ENCODE measurements around the gene CTAGE1.

DNA sequence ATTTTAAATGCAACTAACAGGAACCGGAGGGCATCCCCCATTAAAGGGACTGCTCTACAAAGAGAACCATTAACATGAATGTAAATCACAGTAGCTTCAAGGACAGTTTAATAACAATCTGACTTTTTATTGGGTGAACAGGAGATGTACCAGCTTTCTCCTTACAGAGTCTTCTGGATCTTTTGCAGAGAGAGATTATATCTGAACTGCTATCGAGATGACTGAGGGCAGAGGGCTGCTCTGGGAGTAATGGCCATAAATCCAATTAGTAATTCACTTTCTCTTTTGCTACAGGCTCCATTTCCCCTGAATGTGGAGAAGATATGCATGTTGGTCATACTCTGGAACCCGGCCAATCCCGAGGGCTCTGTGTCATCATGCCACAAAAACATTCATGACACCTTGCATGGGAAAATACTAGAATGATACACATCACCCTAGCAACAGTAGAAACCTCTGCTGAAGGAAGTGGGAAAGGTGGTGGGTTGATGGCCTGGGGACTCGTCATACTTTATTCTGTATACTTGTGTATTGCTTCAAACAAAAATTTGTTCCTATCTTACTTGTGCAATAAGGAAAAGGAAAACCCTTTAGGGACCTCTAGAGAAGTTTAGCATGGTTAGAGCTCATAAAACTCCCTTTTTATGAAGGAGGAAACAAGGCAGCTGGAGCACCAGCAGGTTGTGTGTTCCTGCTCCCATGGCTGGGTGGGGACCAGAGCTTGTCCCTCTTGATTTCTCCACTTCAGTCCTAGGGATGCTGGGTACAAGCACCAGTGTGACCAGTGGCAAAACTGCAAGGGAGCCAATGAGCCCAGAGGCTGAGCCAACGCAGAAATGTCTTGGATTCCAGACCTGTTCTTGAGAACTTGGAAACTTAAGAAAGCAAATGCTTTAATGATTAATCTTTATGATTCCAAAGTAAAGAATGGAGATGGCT, 26.0 kb downstream of the CTAGE1 start:
- TF ChIP-seq, protein P1, sequence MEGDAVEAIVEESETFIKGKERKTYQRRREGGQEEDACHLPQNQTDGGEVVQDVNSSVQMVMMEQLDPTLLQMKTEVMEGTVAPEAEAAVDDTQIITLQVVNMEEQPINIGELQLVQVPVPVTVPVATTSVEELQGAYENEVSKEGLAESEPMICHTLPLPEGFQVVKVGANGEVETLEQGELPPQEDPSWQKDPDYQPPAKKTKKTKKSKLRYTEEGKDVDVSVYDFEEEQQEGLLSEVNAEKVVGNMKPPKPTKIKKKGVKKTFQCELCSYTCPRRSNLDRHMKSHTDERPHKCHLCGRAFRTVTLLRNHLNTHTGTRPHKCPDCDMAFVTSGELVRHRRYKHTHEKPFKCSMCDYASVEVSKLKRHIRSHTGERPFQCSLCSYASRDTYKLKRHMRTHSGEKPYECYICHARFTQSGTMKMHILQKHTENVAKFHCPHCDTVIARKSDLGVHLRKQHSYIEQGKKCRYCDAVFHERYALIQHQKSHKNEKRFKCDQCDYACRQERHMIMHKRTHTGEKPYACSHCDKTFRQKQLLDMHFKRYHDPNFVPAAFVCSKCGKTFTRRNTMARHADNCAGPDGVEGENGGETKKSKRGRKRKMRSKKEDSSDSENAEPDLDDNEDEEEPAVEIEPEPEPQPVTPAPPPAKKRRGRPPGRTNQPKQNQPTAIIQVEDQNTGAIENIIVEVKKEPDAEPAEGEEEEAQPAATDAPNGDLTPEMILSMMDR (IDR thresholded peaks at IDR 0.05 in 2 of 3, conservative IDR thresholded peaks at IDR 0.05 in 1 of 3; ENCODE audit: control insufficient read depth in 2 of 3, extremely low read depth in 1 of 3, insufficient read depth in 1 of 3, low read depth in 3 of 3, low read length in 3 of 3), result no peak
- no peak for TF ChIP-seq NFYB (IDR thresholded peaks at IDR 0.05; ENCODE audit: insufficient read depth, low read depth, low read length)
- TF ChIP-seq EZH2 (IDR thresholded peaks at IDR 0.05; ENCODE audit: borderline replicate concordance, control insufficient read depth, low read depth, low read length), result no peak
- TF ChIP-seq TCF7 (IDR thresholded peaks at IDR 0.05; ENCODE audit: borderline replicate concordance), result no peak
- no peak for TF ChIP-seq KDM1A (IDR thresholded peaks at IDR 0.05; ENCODE audit: borderline replicate concordance)
- TF ChIP-seq BRCA1 (IDR thresholded peaks at IDR 0.05; ENCODE audit: low read depth, low read length), result no peak
- no peak for TF ChIP-seq SMAD5 (IDR thresholded peaks at IDR 0.05; ENCODE audit: low read depth)
- no peak for TF ChIP-seq ZNF384 (IDR thresholded peaks at IDR 0.05; ENCODE audit: borderline replicate concordance, low read depth, low read length)
- TF ChIP-seq SIX5 (IDR thresholded peaks at IDR 0.05; ENCODE audit: low read depth, low read length, severe bottlenecking), result no peak
- TF ChIP-seq POLR2A (IDR thresholded peaks at IDR 0.05; ENCODE audit: low read depth, low read length), result no peak

Data from GM12878 (cell line).